ENCODE measurements around the gene CDKN2A. TPM values are rescaled to one million over a fixed set of nuclear protein-coding genes. Genes with fewer than 3 reads are reported as not detected.

The CDKN2A gene
- total and polyA plus RNA-seq, 11 donors, result 0.40 to 1.7 (median 0.85) TPM; not detected in 4

GRCh38 chr9:21931428-21931827 is 62.8 kb downstream of the CDKN2A start:
- Histone ChIP-seq H3K27me3 (no peaks in the 10 kb centered on the region), H3K9me3 (no peaks in the 10 kb centered on the region), H3K4me3 (no peak overlapping the region), H3K27ac (no peak overlapping the region), H3K4me1 (no peaks in the 10 kb centered on the region), H3K36me3 (peaks cover 0 to 12% (median 4%) of the 10 kb centered on the region in 9 donors)
- DNase-seq (no peak), ATAC-seq (no peak)
- 79 to 85% (median 82%) methylated on average over 1 of the region's 1 CpG for WGBS, 4 donors
- TF ChIP-seq POLR2A (IDR thresholded peaks at IDR 0.05), result no peak
- no peak for TF ChIP-seq CTCF (IDR thresholded peaks at IDR 0.05)
- intact Hi-C loops (cut with DNase I), result no loop called here

- TF ChIP-seq CTCF (IDR thresholded peaks at IDR 0.05), result no peak
- TF ChIP-seq POLR2A (IDR thresholded peaks at IDR 0.05), result no peak
- Histone ChIP-seq H3K9me3 (no peaks in the 10 kb centered on the region), H3K4me3 (no peak overlapping the region), H3K27me3 (no peaks in the 10 kb centered on the region), H3K27ac (no peak overlapping the region), H3K4me1 (no peaks in the 10 kb centered on the region), H3K36me3 (peaks cover 0 to 12% (median 4%) of the 10 kb centered on the region in 9 donors)
- intact Hi-C loops (cut with DNase I), result loop anchor here in 1 of 10 donors (5.0 kb wide), 1 partner anchor 50 kb away; no protein-coding TSS in a partner anchor
- DNase-seq, result no peak
- ATAC-seq, result no peak
Measured at GRCh38 chr9:21927752-21928151, 66.4 kb downstream of the CDKN2A start.

- ATAC-seq (no peak), DNase-seq (no peak)
- no peaks in the 10 kb centered on the region for H3K36me3 ChIP-seq
- H3K27me3 ChIP-seq, result no peaks in the 10 kb centered on the region
- TF ChIP-seq POLR2A (IDR thresholded peaks at IDR 0.05), result no peak
- no peak for TF ChIP-seq CTCF (IDR thresholded peaks at IDR 0.05)
- intact Hi-C loops (cut with DNase I), result no loop called here
- WGBS, 4 donors, result 83 to 100% (median 95%) methylated on average over 1 of the region's 1 CpG
- H3K9me3 ChIP-seq, result no peaks in the 10 kb centered on the region
- peaks cover 0 to 13% (median 0%) of the 10 kb centered on the region in 12 donors for H3K4me1 ChIP-seq
- H3K27ac ChIP-seq, result no peak overlapping the region
- no peak overlapping the region for H3K4me3 ChIP-seq
Measured at GRCh38 chr9:21923694-21924093, 70.5 kb downstream of the CDKN2A start.

GRCh38 chr9:21919377-21920362 is 74.5 kb downstream of the CDKN2A start:
- no peak for DNase-seq
- Histone ChIP-seq H3K27me3 (no peaks in the 10 kb centered on the region), H3K4me3 (no peak overlapping the region), H3K9me3 (peaks cover 0 to 4% (median 0%) of the 10 kb centered on the region in 12 donors), H3K36me3 (no peaks in the 10 kb centered on the region), H3K27ac (peak overlapping the region in 1 of 12 donors; percentile 12), H3K4me1 (peaks cover 0 to 13% (median 0%) of the 10 kb centered on the region in 12 donors)
- 36 to 45% (median 39%) methylated on average over 4 of the region's 4 CpGs for WGBS, 4 donors
- TF ChIP-seq POLR2A (IDR thresholded peaks at IDR 0.05), result no peak
- no peak for TF ChIP-seq CTCF (IDR thresholded peaks at IDR 0.05)
- intact Hi-C loops (cut with DNase I), result loop anchor here in 1 of 10 donors (10.0 kb wide), 1 partner anchor 85 kb away; no protein-coding TSS in a partner anchor
- ATAC-seq, result no peak
